ENCODE data around the gene GNPTAB. TPM values are rescaled to one million over a fixed set of nuclear protein-coding genes. Genes with fewer than 3 reads are reported as not detected.
"Not testable (repeated sequence)": the region's sequence is repeated elsewhere in the genome, so short reads cannot be mapped to it uniquely, and the experiment has no call there.

The GNPTAB gene
- total RNA-seq, 2 donors from 2014 or later = 22.2 to 48.0 TPM

DNA sequence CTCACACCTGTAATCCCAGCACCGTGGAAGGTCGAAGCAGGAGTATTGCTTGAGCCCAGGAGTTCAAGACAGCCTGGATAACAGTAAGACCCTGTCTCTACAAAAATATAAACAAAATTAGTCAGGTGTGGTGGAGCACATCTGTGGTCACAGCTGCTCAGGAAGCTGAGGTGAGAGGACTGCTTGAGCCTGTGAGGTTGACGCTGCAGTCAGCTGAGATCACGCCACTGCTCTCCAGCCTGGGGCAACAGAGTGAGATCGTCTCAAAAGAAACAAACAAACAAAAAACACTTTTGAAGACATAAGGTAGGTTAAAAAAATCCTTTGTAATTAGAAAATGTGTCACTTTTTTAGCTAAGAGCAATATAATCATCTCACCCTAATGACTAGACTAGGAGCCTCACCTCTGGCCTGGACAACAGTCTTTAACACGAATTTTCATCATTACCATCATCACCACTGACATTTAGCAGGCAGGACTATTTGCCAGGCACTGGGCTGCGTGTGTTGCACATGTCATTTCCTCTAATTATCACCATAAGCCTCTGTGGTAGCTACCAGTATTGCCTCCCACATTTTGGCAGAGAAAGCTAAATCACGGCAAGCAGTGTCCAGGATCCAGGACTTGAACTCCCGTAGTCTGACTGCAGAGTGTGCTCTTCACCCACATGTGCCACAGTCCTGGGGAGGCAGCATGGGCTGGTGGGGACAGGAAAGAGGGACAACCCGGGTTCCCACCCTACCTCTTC, 86.9 kb downstream of the GNPTAB start:
- ATAC-seq = no peak
- no peak for DNase-seq (ENCODE audit: low spot score in 2 of 2)

DNA sequence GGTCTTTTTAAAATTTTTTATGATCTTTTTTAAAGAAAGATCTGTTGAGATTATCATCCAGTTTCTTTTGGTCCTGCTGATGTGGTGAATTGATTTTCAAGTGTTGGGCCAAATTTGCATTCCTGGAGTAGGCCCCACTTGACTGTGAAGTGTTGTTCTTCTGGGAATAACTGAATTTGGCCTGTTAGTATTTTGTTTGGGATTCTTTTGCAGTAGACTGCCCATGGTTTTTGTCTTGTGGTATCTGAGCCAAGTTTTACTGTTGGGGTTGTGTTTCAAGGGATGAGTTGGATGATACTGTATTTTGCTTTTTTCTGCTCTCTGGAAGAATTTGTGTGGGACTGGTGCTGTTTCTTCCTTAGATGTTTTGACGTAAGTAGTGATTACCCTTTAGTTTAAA, 87.5 kb downstream of the GNPTAB start:
- peak overlapping the region; percentile 65 to 66 for H3K27ac Mint-ChIP-seq

More for the DNA sequence above, 86.9 kb downstream of the GNPTAB start:
- Mint-ChIP-seq H3K9me3 (no peaks in the 10 kb centered on the region), H3K27ac (peak overlapping the region; percentile 65 to 66), H3K36me3 (no peaks in the 10 kb centered on the region)

DNA sequence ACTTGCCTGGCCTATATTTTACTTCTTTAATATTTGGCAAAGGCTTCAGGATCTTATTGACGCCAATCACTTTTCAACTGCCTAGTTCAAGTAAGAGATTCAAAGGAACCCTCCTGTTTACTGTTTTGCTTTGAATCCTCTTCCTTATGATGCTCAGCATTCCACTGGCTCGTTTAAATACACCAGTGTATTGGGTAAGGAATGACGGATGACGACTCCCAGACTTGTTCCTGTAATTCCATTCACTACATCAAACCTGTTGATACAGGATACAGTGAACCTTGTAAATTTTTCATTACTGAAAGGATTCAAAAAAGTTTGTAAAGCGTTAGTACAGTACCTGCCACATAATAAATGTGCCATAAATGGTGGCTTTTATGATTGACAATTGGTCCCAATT, 89.8 kb downstream of the GNPTAB start:
- Mint-ChIP-seq H3K9me3 (no peaks in the 10 kb centered on the region), H3K27ac (no peak overlapping the region), H3K36me3 (no peaks in the 10 kb centered on the region)
- no peak for ATAC-seq
- DNase-seq (ENCODE audit: low spot score in 2 of 2) = no peak

More for the DNA sequence above, 87.5 kb downstream of the GNPTAB start:
- no peaks in the 10 kb centered on the region for H3K36me3 Mint-ChIP-seq
- no peaks in the 10 kb centered on the region for H3K9me3 Mint-ChIP-seq
- ATAC-seq = no peak
- no peak for DNase-seq (ENCODE audit: low spot score in 2 of 2)

DNA sequence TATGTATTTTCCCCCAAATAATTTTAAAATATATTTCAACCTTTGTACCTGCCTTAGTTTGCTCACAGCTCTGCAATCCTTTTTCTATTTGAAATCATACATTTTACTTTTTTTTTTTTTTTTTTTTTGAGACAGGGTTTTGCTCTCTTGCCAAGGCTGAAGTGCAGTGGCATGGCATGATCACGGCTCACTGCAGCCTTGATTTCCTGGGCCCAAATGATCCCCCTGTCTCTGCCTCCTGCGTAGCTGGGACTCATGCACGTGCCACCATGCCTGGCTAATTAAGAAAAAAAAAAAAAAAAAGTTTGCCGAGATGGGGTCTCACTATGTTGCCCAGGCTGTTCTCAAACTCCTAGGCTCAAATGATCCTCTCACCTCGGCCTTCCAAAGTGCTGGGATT, 90.2 kb downstream of the GNPTAB start:
- DNase-seq (ENCODE audit: low spot score in 2 of 2) = no peak
- no peak for ATAC-seq
- Mint-ChIP-seq H3K27ac (no peak overlapping the region), H3K9me3 (no peaks in the 10 kb centered on the region), H3K36me3 (no peaks in the 10 kb centered on the region)

DNA sequence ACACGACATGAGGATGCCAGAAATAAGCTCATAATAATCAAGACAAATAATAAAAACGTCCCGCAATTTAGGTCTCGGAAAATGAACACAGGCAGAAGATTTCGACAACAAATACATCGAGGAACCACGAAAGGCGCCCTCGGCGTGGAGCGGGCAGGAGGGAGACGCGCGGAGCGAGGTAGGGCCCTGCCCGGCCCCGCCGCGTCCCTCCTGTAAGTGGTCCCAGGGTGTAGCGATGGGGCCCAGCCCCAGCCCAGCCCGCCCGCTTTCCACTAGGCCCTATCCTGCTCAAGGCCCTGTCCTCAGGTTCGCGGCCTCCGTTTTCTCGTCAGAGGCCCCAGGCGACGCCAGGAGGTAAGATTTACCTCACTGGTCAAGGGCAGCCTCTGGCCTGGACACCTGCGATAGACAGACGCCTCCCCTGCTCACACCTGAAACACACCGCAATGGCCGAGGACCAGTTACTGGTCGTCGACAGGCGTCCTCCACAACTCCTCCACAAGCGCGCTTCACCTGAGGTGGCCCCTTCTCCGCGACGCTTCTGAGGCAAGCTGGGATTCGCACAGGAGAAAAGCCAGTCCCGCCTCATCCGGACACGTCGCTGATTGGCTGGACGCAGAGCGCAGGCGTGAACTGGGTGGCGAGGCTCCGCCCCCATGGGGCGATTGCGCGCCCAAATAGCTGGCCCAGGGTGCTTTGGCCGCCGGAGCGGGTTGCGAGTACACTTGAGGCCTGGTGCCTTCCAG, 91.7 kb downstream of the GNPTAB start, which contains the start of gene SYCP3:
SYCP3 (minus strand) TSS at position 543 of the 746 bp plus-strand sequence. CDS start 1,527 bp downstream, outside the sequence.
- H3K27ac Mint-ChIP-seq = no peak within 1 kb of the TSS
- no peak for ATAC-seq
- no peak for DNase-seq (ENCODE audit: low spot score in 2 of 2)
- no peaks in the 10 kb centered on the region for H3K9me3 Mint-ChIP-seq
- no peaks in the 10 kb centered on the region for H3K36me3 Mint-ChIP-seq

DNA sequence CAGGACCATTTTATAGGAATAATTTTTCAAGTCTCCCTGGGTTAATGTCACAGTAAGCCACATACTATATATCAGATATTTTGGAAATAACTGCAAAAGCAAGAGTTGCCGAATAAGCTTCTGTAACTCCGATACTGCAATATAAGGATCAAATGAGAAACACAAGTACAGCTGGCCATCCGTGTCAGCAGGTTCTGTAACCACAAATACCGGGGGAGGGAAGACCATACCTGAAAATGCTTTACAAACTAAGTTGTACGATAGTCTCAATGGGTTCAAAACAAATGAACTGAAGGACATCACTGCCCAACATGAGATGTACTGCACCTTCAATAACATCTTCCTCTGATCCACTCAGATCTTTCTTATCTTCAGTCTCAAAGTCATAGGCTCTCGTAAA, 93.3 kb downstream of the GNPTAB start:
- Mint-ChIP-seq H3K9me3 (no peaks in the 10 kb centered on the region), H3K36me3 (no peaks in the 10 kb centered on the region), H3K27ac (no peak overlapping the region)
- DNase-seq (ENCODE audit: low spot score in 2 of 2) (no peak), ATAC-seq (no peak)

DNA sequence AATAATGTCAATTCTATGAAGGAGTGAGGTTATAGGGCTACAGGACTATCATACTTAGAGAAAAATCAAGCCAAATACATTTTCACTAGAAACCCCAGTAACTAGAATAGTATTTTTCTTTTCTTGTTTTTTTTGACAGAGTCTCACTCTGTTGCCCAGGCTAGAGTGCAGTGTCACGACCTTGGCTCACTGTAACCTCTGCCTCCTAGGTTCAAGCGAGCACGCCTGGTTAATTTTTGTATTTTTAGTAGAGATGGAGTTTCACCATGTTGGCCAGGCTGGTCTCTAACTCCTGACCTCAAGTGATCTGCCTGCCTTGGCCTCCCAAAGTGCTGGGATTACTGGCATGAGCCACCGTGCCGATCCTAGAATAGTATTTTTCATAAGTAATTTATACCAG, 96.3 kb downstream of the GNPTAB start:
- not testable (repeated sequence) for DNase-seq (ENCODE audit: low spot score in 2 of 2); H3K9me3 Mint-ChIP-seq; H3K36me3 Mint-ChIP-seq; H3K27ac Mint-ChIP-seq; ATAC-seq

DNA sequence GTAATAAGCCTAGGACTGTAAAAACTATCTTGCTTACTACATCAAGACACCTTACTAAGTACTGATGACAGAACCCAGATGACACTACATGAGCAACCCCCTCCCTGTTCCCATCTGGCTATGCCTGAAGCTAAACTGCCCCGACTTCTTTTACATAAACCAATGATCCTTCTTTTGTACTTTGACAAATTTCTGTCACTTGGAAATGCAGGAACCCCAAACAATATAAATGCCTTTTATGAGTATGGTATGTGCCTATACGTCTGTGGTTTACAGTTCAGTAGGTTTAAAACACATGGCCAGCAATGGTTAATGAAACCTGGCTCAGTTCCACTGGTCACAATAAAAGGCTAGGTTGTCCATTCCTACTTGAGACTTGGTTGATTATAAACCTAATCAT, 97.6 kb downstream of the GNPTAB start:
- ATAC-seq = no peak
- H3K36me3 Mint-ChIP-seq = no peaks in the 10 kb centered on the region
- no peak for DNase-seq (ENCODE audit: low spot score in 2 of 2)
- H3K27ac Mint-ChIP-seq = no peak overlapping the region
- H3K9me3 Mint-ChIP-seq = no peaks in the 10 kb centered on the region

DNA sequence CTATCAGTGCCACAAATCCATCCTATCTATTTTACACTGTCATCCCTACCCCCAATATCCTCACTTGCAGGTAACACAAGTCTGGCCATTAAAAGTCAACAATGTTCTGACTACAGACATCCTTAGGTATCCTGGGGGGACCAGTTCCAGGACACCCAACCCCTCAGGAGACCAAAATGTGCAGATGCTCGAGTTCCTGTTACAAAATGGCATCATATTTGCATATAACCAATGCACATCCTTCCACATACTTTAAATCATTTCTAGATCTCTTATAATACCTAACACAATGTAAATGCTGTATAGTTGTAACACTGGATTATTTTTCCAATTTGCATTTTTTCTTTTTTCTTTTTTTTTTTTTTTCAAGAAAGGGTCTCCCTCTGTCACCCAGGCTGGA, 98.4 kb downstream of the GNPTAB start:
- H3K9me3 Mint-ChIP-seq = no peaks in the 10 kb centered on the region
- no peak for ATAC-seq

DNA sequence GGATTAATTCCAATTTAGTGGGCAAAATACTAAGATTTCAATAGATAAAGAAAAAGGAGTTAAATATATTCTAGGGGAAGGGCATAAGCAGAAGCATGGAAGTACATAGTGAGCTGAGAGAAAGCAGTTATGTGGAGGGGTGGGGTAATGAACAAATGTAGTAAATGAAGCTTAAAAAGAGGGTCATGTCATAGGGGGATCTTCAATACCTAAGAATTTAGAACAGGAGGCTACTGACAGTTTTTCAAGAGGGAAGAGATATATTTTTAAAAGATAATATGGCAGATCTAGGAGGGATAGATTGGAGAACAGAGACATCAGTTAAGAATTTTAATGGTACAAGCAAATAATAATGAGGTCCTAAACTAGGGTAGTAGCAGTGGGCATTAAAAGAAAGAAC, 100.9 kb downstream of the GNPTAB start:
- no peak for DNase-seq (ENCODE audit: low spot score in 2 of 2)
- no peak overlapping the region for H3K27ac Mint-ChIP-seq
- H3K36me3 Mint-ChIP-seq = no peaks in the 10 kb centered on the region
- ATAC-seq = no peak
- no peaks in the 10 kb centered on the region for H3K9me3 Mint-ChIP-seq

More for the DNA sequence above, 98.4 kb downstream of the GNPTAB start:
- no peak for DNase-seq (ENCODE audit: low spot score in 2 of 2)
- Mint-ChIP-seq H3K27ac (no peak overlapping the region), H3K36me3 (no peaks in the 10 kb centered on the region)

DNA sequence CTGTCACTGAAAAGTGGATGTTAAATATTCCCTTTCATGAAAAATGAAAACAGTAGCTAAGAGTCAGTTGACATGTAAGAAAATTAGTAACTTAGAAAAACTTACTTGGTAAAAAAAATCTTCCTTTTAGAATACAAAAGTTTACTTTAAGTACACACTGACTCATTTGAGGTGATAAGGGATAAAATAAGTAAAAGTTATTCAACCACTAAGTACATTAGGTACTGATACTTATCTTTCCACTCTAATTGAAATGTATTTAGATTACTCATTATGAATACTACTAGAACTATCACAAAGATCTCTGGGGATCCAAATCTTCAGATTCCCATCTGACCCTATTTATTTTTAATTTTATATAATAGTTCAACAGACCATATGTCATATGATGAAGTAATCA, 103.7 kb downstream of the GNPTAB start:
- no peak for ATAC-seq
- no peaks in the 10 kb centered on the region for H3K36me3 Mint-ChIP-seq

DNA sequence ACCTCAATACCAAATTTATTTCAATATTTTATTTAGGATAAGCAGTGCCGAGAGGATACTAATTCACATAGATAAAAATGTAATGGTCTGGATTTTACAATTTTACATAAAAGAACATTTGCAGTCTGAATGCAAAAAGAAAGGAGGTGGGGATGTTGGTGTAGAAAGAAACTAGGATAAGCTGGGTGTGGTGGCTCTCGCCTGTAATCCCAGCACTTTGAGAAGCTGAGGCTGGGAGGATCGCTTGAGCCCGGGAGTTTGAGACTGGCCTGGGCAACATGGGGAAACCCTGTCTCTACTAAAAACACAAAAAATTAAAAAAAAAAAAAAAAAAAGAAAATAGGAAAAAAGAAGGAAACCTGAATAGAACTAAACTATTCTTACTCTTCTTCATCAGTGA, 108.4 kb downstream of the GNPTAB start:
- no peaks in the 10 kb centered on the region for H3K9me3 Mint-ChIP-seq
- no peak for DNase-seq (ENCODE audit: low spot score in 2 of 2)
- H3K36me3 Mint-ChIP-seq = no peaks in the 10 kb centered on the region
- no peak overlapping the region for H3K27ac Mint-ChIP-seq
- ATAC-seq = no peak

More for the DNA sequence above, 103.7 kb downstream of the GNPTAB start:
- H3K27ac Mint-ChIP-seq = no peak overlapping the region
- no peak for DNase-seq (ENCODE audit: low spot score in 2 of 2)
- H3K9me3 Mint-ChIP-seq = no peaks in the 10 kb centered on the region

DNA sequence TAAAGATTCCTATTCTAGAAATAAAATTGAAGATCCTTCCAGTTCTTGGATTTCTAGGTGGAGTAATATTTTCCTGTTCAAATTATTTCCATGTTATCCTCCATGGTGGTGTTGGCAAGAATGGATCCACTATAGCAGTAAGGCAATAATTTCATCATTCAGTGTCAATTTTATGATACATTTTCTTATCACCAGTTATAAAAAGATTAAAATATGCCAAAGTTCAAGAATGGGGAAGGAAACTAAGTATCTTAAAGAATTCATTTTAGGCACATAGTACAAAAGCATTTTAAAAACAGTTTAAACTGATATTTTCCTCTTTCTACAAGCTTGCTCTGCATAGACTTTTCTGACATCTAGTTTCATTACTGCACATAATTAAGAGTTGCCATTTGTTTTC, 110.6 kb downstream of the GNPTAB start:
- H3K27ac Mint-ChIP-seq = peak overlapping the region in 1 of 2 donors; percentile 57
- DNase-seq (ENCODE audit: low spot score in 2 of 2) (no peak), ATAC-seq (no peak)
- H3K36me3 Mint-ChIP-seq = no peaks in the 10 kb centered on the region
- H3K9me3 Mint-ChIP-seq = no peaks in the 10 kb centered on the region

DNA sequence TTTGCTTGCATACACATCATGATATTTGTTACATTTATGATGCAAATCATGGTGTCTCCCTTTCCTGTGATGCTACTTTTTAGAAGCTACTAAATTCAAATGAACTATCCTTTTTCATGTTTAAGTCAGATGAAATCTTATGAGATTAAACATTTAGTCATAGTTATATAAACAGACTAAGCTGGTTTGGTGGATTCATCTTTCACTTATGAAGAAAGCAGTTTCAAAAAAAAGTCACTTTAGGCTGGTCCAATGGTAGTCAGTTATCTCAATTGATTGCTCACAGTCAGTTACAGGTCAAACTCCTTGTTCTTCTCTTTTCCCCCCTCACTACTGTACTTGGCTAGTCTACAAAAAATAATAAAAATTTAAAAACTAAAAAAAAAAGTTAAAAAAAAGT, 111.2 kb downstream of the GNPTAB start:
- no peaks in the 10 kb centered on the region for H3K9me3 Mint-ChIP-seq

DNA sequence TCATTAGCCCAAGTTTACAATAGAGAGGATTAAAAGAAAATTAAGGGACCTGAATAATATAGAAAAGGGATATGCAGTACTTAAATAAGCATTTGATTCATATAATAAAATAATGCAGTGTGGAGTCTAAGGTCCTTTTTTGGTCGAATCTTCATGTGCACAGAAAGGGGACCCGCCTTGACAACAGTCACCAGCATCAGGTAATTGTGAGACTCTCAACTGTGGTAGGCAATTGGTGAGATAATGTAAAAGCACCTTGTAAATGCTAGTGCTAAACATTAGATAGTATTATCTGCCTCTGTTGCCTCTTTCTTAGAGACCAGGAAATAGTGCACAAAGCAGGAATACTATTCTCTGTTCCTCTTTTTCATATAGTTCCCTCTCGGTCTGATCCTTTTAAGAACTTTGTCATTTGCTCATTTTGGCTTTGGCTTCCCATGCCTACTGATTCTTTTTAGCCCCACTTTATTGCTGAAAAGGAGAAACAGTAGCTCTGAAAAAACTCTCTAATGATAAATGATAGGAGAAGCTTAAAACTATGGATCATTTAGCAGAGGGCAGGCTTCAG, 115.8 kb downstream of the GNPTAB start:
- no peak for ATAC-seq
- DNase-seq (ENCODE audit: low spot score in 2 of 2) = no peak
- H3K27ac Mint-ChIP-seq = no peak overlapping the region
- H3K36me3 Mint-ChIP-seq = no peaks in the 10 kb centered on the region
- no peaks in the 10 kb centered on the region for H3K9me3 Mint-ChIP-seq

More for the DNA sequence above, 111.2 kb downstream of the GNPTAB start:
- Mint-ChIP-seq H3K27ac (no peak overlapping the region), H3K36me3 (no peaks in the 10 kb centered on the region)
- DNase-seq (ENCODE audit: low spot score in 2 of 2) (no peak), ATAC-seq (no peak)

DNA sequence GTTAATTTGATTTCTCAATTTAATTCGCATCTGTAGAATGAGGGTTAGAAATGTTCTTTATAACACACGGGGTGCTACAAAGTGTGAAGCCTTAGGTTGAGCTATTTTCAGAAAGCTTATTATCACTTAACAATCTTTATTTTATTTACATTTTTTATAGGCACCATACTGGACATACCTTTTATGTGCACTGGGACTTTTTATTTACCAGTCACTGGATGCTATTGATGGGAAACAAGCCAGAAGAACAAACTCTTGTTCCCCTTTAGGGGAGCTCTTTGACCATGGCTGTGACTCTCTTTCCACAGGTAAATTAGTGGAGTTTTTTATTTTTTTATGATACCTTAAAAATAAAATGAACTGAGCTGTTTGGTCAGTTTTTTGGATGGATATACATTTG, 116.8 kb downstream of the GNPTAB start:
- Mint-ChIP-seq H3K27ac (no peak overlapping the region), H3K9me3 (no peaks in the 10 kb centered on the region), H3K36me3 (peaks cover 0 to 6% of the 10 kb centered on the region in 2 donors)
- DNase-seq (ENCODE audit: low spot score in 2 of 2) (no peak), ATAC-seq (no peak)

DNA sequence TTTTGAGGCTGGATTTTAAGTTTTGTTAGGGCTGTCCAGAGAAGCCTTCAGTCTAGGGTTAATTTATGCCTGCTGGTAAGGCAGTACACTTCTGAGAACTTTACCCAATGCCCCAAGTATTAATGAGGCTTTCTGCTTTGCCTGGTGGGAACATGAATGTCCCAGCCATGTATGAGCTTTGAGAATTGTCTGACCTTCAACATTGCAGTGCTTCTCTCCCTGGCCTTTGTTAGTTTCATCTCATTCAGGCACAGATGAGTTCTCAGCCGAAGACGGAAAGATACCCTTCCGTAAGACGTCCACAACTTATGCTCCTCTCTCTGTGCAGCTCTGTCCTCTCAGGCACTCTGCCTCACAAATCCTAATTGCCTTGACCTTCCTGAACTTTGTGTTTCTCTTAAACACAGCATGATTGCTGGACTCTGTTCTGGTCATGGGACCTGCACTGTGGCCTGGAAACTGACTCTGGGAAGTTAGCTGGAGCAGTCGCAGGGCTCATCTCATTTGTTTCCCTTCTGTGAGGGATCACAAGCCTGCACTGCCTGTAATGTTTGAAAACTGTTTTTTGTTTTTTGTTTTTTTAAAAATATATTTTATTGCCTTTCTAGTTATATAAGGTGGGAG, 117.6 kb downstream of the GNPTAB start:
- Mint-ChIP-seq H3K9me3 (no peaks in the 10 kb centered on the region), H3K27ac (no peak overlapping the region), H3K36me3 (peaks cover 0 to 6% of the 10 kb centered on the region in 2 donors)
- ATAC-seq (no peak), DNase-seq (ENCODE audit: low spot score in 2 of 2) (no peak)
